GM11168 (cell line): Measurements from ENCODE around the gene PEMT.

Experiments
- in situ Hi-C: fragments of 300-500 bp; cut with MboI; formaldehyde crosslinking; loops from one replicate; pipeline ENCODE4 v1.12.0; 2022; ENCODE audit warnings: low sequenced_read_pairs; ENCODE audit not compliant: unreplicated experiment

Gene PEMT

GRCh38 chr17:17538417-17539391 is 52.8 kb downstream of the PEMT start:
- in situ Hi-C loops, result no loop called here

GRCh38 chr17:17537311-17538099 is 54.0 kb downstream of the PEMT start:
- in situ Hi-C loops, result no loop called here

GRCh38 chr17:17536702-17537101 is 54.8 kb downstream of the PEMT start:
- in situ Hi-C loops, result no loop called here

GRCh38 chr17:17535957-17536356 is 55.6 kb downstream of the PEMT start:
- in situ Hi-C loops, result no loop called here

GRCh38 chr17:17533901-17534441 is 57.5 kb downstream of the PEMT start:
- in situ Hi-C loops, result no loop called here

- in situ Hi-C loops, result no loop called here
These were observed 58.5 kb downstream of the PEMT start for GRCh38 chr17:17532991-17533390.

GRCh38 chr17:17531156-17531555 is 60.4 kb downstream of the PEMT start:
- in situ Hi-C loops, result no loop called here

GRCh38 chr17:17528696-17529652 is 62.5 kb downstream of the PEMT start:
- in situ Hi-C loops, result no loop called here

- in situ Hi-C loops, result no loop called here
These were observed 63.5 kb downstream of the PEMT start for GRCh38 chr17:17527956-17528500.

- in situ Hi-C loops, result no loop called here
These were observed 64.0 kb downstream of the PEMT start for GRCh38 chr17:17527534-17527933.

- in situ Hi-C loops, result no loop called here
These were observed 65.1 kb downstream of the PEMT start for GRCh38 chr17:17526369-17526768.

- in situ Hi-C loops, result no loop called here
These were observed 65.6 kb downstream of the PEMT start for GRCh38 chr17:17525956-17526355.

GRCh38 chr17:17525311-17525710 is 66.2 kb downstream of the PEMT start:
- in situ Hi-C loops, result no loop called here

- in situ Hi-C loops, result no loop called here
These were observed 67.6 kb downstream of the PEMT start for GRCh38 chr17:17523731-17524490.

- in situ Hi-C loops, result no loop called here
These were observed 68.3 kb downstream of the PEMT start for GRCh38 chr17:17523001-17523730.

GRCh38 chr17:17520599-17521232 is 70.8 kb downstream of the PEMT start:
- in situ Hi-C loops, result no loop called here

GRCh38 chr17:17519886-17520285 is 71.6 kb downstream of the PEMT start:
- in situ Hi-C loops, result no loop called here

GRCh38 chr17:17518951-17519350 is 72.6 kb downstream of the PEMT start:
- in situ Hi-C loops, result no loop called here
